ENCODE measurements around the gene PRKCA.
"Not testable (repeated sequence)": the region's sequence is repeated elsewhere in the genome, so short reads cannot be mapped to it uniquely, and the experiment has no call there.

Gene PRKCA

GRCh38 chr17:66360961-66361565 is 58.6 kb downstream of the PRKCA start:
- H3K27me3 Mint-ChIP-seq, H3K4me3 Mint-ChIP-seq, DNase-seq, H3K9me3 Mint-ChIP-seq: not testable (repeated sequence)
- peak; percentile 57 for ATAC-seq
- Mint-ChIP-seq H3K27ac (peak overlapping the region; percentile 48), H3K36me3 (ENCODE audit: low read depth) (peaks cover 15% of the 10 kb centered on the region), H3K4me1 (peaks cover 86% of the 10 kb centered on the region)

GRCh38 chr17:66364508-66364907 is 62.1 kb downstream of the PRKCA start:
- DNase-seq (peak; percentile 38), ATAC-seq (peak; percentile 61)
- no peaks in the 10 kb centered on the region for H3K27me3 Mint-ChIP-seq
- H3K9me3 Mint-ChIP-seq: no peaks in the 10 kb centered on the region
- H3K27ac Mint-ChIP-seq: peak overlapping the region; percentile 94
- peaks cover 23% of the 10 kb centered on the region for H3K36me3 Mint-ChIP-seq (ENCODE audit: low read depth)
- H3K4me3 Mint-ChIP-seq: peak overlapping the region; percentile 51
- peaks cover 90% of the 10 kb centered on the region for H3K4me1 Mint-ChIP-seq

GRCh38 chr17:66364990-66365490 is 62.6 kb downstream of the PRKCA start:
- DNase-seq (no peak), ATAC-seq (peak; percentile 48)
- Mint-ChIP-seq H3K27me3 (no peaks in the 10 kb centered on the region), H3K9me3 (no peaks in the 10 kb centered on the region), H3K36me3 (ENCODE audit: low read depth) (peaks cover 25% of the 10 kb centered on the region), H3K27ac (peak overlapping the region; percentile 94), H3K4me1 (peaks cover 90% of the 10 kb centered on the region), H3K4me3 (peak overlapping the region; percentile 51)

- H3K9me3 Mint-ChIP-seq: no peaks in the 10 kb centered on the region
- H3K4me3 Mint-ChIP-seq: no peak overlapping the region
- no peaks in the 10 kb centered on the region for H3K27me3 Mint-ChIP-seq
- peak overlapping the region; percentile 94 for H3K27ac Mint-ChIP-seq
- DNase-seq (no peak), ATAC-seq (no peak)
- peaks cover 26% of the 10 kb centered on the region for H3K36me3 Mint-ChIP-seq (ENCODE audit: low read depth)
- peaks cover 90% of the 10 kb centered on the region for H3K4me1 Mint-ChIP-seq
Measured at GRCh38 chr17:66365903-66366302, 63.5 kb downstream of the PRKCA start.

GRCh38 chr17:66367107-66367506 is 64.7 kb downstream of the PRKCA start:
- peaks cover 35% of the 10 kb centered on the region for H3K36me3 Mint-ChIP-seq (ENCODE audit: low read depth)
- ATAC-seq (no peak), DNase-seq (no peak)
- peak overlapping the region; percentile 94 for H3K27ac Mint-ChIP-seq
- no peaks in the 10 kb centered on the region for H3K27me3 Mint-ChIP-seq
- H3K9me3 Mint-ChIP-seq: no peaks in the 10 kb centered on the region
- peaks cover 90% of the 10 kb centered on the region for H3K4me1 Mint-ChIP-seq
- H3K4me3 Mint-ChIP-seq: no peak overlapping the region

- no peaks in the 10 kb centered on the region for H3K27me3 Mint-ChIP-seq
- peaks cover 32% of the 10 kb centered on the region for H3K36me3 Mint-ChIP-seq (ENCODE audit: low read depth)
- peaks cover 90% of the 10 kb centered on the region for H3K4me1 Mint-ChIP-seq
- H3K27ac Mint-ChIP-seq: peak overlapping the region; percentile 8
- no peaks in the 10 kb centered on the region for H3K9me3 Mint-ChIP-seq
- no peak for DNase-seq
- no peak overlapping the region for H3K4me3 Mint-ChIP-seq
- ATAC-seq: no peak
Measured at GRCh38 chr17:66369830-66370229, 67.4 kb downstream of the PRKCA start.

GRCh38 chr17:66371561-66371960 is 69.1 kb downstream of the PRKCA start:
- peak overlapping the region; percentile 92 for H3K27ac Mint-ChIP-seq
- H3K36me3 Mint-ChIP-seq (ENCODE audit: low read depth): peaks cover 35% of the 10 kb centered on the region
- ATAC-seq (no peak), DNase-seq (no peak)
- no peaks in the 10 kb centered on the region for H3K27me3 Mint-ChIP-seq
- peaks cover 90% of the 10 kb centered on the region for H3K4me1 Mint-ChIP-seq
- peak overlapping the region; percentile 37 for H3K4me3 Mint-ChIP-seq
- no peaks in the 10 kb centered on the region for H3K9me3 Mint-ChIP-seq

GRCh38 chr17:66372182-66372581 is 69.8 kb downstream of the PRKCA start:
- Mint-ChIP-seq H3K36me3 (ENCODE audit: low read depth) (peaks cover 35% of the 10 kb centered on the region), H3K9me3 (no peaks in the 10 kb centered on the region), H3K27me3 (no peaks in the 10 kb centered on the region), H3K4me1 (peaks cover 84% of the 10 kb centered on the region), H3K4me3 (peak overlapping the region; percentile 37), H3K27ac (peak overlapping the region; percentile 92)
- ATAC-seq: peak; percentile 33
- DNase-seq: no peak

GRCh38 chr17:66373079-66373478 is 70.7 kb downstream of the PRKCA start:
- H3K9me3 Mint-ChIP-seq: no peaks in the 10 kb centered on the region
- no peak overlapping the region for H3K4me3 Mint-ChIP-seq
- no peak for DNase-seq
- no peak for ATAC-seq
- peaks cover 31% of the 10 kb centered on the region for H3K36me3 Mint-ChIP-seq (ENCODE audit: low read depth)
- peak overlapping the region; percentile 92 for H3K27ac Mint-ChIP-seq
- H3K4me1 Mint-ChIP-seq: peaks cover 80% of the 10 kb centered on the region
- H3K27me3 Mint-ChIP-seq: no peaks in the 10 kb centered on the region

GRCh38 chr17:66373944-66374817 is 71.8 kb downstream of the PRKCA start:
- Mint-ChIP-seq H3K4me1 (peaks cover 86% of the 10 kb centered on the region), H3K36me3 (ENCODE audit: low read depth) (peaks cover 24% of the 10 kb centered on the region), H3K9me3 (no peaks in the 10 kb centered on the region), H3K27ac (peak overlapping the region; percentile 92), H3K4me3 (peak overlapping the region; percentile 51), H3K27me3 (no peaks in the 10 kb centered on the region)
- ATAC-seq (peak; percentile 85), DNase-seq (peak; percentile 64)

- H3K4me3 Mint-ChIP-seq: peak overlapping the region; percentile 51
- no peaks in the 10 kb centered on the region for H3K27me3 Mint-ChIP-seq
- peaks cover 89% of the 10 kb centered on the region for H3K4me1 Mint-ChIP-seq
- ATAC-seq (no peak), DNase-seq (no peak)
- no peaks in the 10 kb centered on the region for H3K9me3 Mint-ChIP-seq
- H3K36me3 Mint-ChIP-seq (ENCODE audit: low read depth): peaks cover 18% of the 10 kb centered on the region
- H3K27ac Mint-ChIP-seq: peak overlapping the region; percentile 92
Measured at GRCh38 chr17:66375121-66375520, 72.7 kb downstream of the PRKCA start.

- peaks cover 12% of the 10 kb centered on the region for H3K36me3 Mint-ChIP-seq (ENCODE audit: low read depth)
- DNase-seq: no peak
- peaks cover 78% of the 10 kb centered on the region for H3K4me1 Mint-ChIP-seq
- H3K9me3 Mint-ChIP-seq: no peaks in the 10 kb centered on the region
- H3K4me3 Mint-ChIP-seq: no peak overlapping the region
- H3K27ac Mint-ChIP-seq: peak overlapping the region; percentile 83
- peak; percentile 50 for ATAC-seq
- H3K27me3 Mint-ChIP-seq: no peaks in the 10 kb centered on the region
Measured at GRCh38 chr17:66378296-66378695, 75.9 kb downstream of the PRKCA start.

GRCh38 chr17:66379544-66379943 is 77.1 kb downstream of the PRKCA start:
- Mint-ChIP-seq H3K4me3 (no peak overlapping the region), H3K9me3 (no peaks in the 10 kb centered on the region), H3K36me3 (ENCODE audit: low read depth) (peaks cover 18% of the 10 kb centered on the region), H3K4me1 (peaks cover 74% of the 10 kb centered on the region), H3K27me3 (no peaks in the 10 kb centered on the region), H3K27ac (no peak overlapping the region)
- no peak for DNase-seq
- ATAC-seq: no peak

GRCh38 chr17:66379996-66380395 is 77.6 kb downstream of the PRKCA start:
- Mint-ChIP-seq H3K36me3 (ENCODE audit: low read depth) (peaks cover 20% of the 10 kb centered on the region), H3K4me3 (no peak overlapping the region), H3K27me3 (no peaks in the 10 kb centered on the region), H3K4me1 (peaks cover 72% of the 10 kb centered on the region), H3K9me3 (no peaks in the 10 kb centered on the region), H3K27ac (no peak overlapping the region)
- ATAC-seq (no peak), DNase-seq (no peak)
